GM18909 (cell line): Measurements from ENCODE around the gene MARK3.
A peak's percentile ranks its signal among the peaks of the same experiment; 100 is the strongest.
"Not testable (repeated sequence)": the region's sequence is repeated elsewhere in the genome, so short reads cannot be mapped to it uniquely, and the experiment has no call there.

Source experiments
- ATAC-seq: cut with Tn5 transposase; IDR thresholded peaks from one replicate; pipeline ENCODE4 v1.9.1; 2021; ENCODE audit warnings: mild to moderate bottlenecking; ENCODE audit not compliant: unreplicated experiment, poor library complexity

Gene MARK3

GRCh38 chr14:103385152-103385928, at the start of gene MARK3:
TSS of gene MARK3 (plus strand) at chr14:103385415. CDS start at chr14:103386030, 615 bp downstream.
- peak; percentile 95 for ATAC-seq

GRCh38 chr14:103336191-103336590, 49.0 kb upstream of the MARK3 start:
- no peak for ATAC-seq

DNA sequence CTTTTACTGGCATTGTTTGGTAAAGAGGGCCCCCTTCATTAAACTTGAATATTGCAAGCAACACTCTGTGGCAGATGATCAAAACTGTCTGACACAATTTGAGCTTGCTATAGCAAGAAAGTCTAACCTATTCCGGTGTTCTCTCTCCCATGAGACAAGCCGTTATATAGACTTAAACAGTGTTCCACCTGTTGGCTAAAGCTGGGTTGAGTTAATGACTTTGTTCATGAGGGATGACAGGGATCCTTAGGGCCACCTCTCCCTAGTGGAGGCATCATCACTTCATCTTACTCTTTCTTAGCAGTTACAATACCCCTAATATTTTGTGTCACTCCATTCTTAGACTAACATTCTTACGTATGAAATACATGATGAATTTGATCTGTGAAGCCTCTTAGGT, 47.4 kb upstream of the MARK3 start:
- no peak for ATAC-seq

DNA sequence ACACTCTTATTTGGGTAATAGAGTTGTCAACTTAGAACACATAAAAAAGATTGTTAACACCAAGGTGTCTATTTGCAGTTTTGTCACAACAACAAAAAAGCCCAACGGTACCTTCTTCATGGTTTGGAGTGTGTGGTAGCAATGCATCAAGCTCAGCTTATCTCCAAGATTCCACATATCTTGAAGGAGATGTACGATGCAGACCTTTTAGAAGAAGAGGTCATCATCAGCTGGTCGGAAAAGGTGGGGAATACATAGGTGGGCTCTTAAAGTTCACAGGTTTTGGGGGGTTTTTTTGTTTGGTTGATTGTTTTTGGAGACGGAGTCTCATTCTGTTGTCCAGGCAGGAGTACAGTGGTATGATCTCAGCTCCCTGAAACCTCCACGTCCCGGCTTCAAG, 45.7 kb upstream of the MARK3 start:
- no peak for ATAC-seq

- ATAC-seq: no peak
Measured at GRCh38 chr14:103340480-103341212, 44.6 kb upstream of the MARK3 start.

GRCh38 chr14:103341250-103342129, 43.7 kb upstream of the MARK3 start:
- no peak for ATAC-seq

DNA sequence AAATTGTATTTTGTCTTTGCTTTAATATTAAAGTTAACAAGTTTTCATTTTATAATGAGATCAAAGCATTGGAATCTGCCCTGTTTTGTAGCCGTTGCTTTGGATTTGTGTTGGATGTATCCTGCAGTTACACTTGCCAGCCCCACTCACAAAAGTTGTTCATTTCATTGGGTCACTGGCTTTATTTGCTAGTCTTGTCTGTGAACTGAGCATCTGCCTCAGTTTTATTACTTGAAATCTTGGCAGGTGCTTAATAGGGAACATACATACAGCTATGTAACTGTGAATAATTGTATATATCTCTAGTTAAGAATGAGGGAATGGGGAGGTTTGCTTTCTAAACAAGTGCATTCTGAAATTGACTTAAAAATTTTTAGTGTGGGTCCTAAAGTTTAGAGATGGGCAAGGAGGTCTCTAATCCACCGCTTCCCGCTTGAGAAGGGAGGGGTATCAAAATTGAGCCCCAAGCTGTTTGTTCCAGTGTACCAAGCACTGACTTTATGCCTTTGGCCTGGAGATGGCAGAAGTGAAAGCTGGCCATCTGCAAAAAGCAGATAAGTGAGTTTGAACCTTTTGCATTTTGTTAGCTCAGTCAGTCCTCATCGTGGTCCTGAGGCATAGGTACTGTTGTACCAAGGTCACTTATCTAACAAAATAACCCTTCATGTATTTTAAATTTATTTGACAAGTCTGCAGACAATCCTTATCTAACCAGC, 41.9 kb upstream of the MARK3 start:
- ATAC-seq: no peak

GRCh38 chr14:103343905-103344797, 41.1 kb upstream of the MARK3 start:
- ATAC-seq: no peak

DNA sequence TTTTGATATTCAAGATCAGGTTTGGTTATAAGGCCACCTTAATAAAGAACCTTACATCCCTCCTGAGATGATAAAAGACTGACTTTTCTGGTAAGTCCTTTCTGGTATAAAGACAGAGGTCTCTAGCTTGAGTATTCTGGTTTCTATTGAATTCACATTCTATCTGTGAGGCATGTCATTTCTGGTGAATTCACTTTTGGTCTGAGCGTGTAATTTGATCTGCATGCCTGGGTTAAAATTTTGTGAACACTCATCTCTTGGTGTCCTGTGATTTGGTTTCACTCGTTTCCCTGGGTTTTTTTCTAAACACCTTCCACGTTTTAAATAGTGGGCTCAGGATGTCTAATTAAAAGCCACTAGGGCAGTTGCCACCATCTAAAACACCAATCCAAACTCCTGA, 38.9 kb upstream of the MARK3 start:
- no peak for ATAC-seq

DNA sequence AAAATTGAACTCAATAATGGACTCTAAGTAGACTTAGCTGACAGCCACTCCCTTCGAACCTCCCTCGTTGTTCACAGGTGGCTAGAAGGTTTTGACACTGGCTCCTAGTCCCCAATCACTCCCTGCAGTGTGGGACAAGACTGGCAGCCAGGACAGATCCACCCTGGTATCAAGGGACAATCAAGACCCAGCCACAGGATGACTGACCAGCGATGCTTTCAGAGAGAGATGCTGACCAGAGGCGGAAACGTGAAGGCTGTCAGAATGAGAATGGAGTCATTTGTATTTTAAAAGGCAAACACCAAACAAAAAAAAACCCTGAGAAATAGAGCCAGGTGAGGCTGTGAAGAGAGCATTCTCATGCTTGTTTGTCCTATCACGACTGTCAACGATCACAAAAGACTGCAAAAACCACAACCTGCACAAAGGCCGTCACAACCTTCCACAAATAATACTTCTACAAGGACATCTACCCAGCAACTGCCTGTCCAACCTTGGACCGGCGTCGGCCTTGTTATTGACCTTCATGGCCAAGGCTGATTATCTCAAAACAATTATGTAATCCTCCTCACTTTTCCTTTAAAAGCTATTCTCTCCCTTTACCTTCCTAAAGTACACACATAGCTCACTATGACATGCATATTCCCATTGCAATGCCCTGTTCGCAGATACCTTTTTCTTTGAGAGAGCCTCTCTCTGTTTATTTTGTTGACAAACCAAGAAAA, 38.0 kb upstream of the MARK3 start:
- no peak for ATAC-seq

DNA sequence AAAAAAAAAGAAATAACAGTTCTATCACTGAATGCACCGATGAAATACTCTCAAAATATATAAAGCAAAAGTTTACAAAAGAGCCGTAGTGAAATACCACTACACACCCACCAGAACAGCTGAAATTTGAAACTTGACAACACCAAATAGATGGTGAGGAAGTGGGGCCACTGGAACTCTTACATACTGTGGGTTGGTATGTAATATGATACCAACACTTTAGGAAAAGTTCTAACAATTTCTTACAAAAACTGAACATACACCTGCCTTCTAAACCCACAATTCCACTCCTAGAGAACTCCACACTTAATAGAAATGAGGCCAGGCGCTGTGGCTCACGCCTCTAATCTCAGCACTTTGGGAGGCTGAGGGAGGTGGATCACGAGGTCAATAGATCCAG, 37.1 kb upstream of the MARK3 start:
- ATAC-seq: no peak

GRCh38 chr14:103349982-103350381, 35.2 kb upstream of the MARK3 start:
- ATAC-seq: no peak

- ATAC-seq: no peak
Measured at GRCh38 chr14:103353362-103353761, 31.9 kb upstream of the MARK3 start.

- ATAC-seq: no peak
Measured at GRCh38 chr14:103354141-103354540, 31.1 kb upstream of the MARK3 start.

GRCh38 chr14:103356024-103356682, 29.1 kb upstream of the MARK3 start:
- ATAC-seq: no peak

DNA sequence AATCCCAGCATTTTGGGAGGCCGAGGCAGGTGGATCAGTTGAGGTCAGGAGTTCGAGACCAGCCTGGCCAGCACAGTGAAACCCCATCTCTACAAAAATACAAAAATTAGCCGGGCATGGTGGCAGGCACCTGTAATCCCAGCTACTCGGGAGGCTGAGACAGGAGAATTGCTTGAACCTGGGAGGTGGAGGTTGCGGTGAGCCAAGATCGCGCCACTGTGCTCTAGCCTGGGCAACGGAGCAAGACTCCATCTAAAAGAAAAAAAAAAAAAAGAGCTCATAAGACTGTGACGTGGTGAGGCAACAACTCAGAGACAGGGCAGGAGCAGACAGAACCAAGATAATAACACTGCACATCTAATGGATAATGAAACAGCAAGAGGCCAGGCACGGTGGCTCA, 27.7 kb upstream of the MARK3 start:
- not testable (repeated sequence) for ATAC-seq

- ATAC-seq: no peak
Measured at GRCh38 chr14:103360548-103360947, 24.7 kb upstream of the MARK3 start.

GRCh38 chr14:103361867-103362266, 23.3 kb upstream of the MARK3 start:
- ATAC-seq: no peak
